Glomerular visceral epithelial cell (primary cell): ENCODE results near the gene PPFIBP2.
A peak's percentile ranks its signal among the peaks of the same experiment; 100 is the strongest.

Experiments
- DNase-seq: peaks from one replicate; pipeline ENCODE4 v3.0.0-alpha.2; 2016; ENCODE audit errors: extremely low spot score

Gene PPFIBP2

GRCh38 chr11:7513234-7514098 lies at the start of gene PPFIBP2:
TSS of gene PPFIBP2 (plus strand) at chr11:7513999. CDS start at chr11:7549476, 35,477 bp downstream.
- DNase-seq, result peak; percentile 8

- DNase-seq, result no peak
These were observed 46.1 kb upstream of the PPFIBP2 start for GRCh38 chr11:7467652-7468051.

- DNase-seq, result no peak
These were observed 44.4 kb upstream of the PPFIBP2 start for GRCh38 chr11:7469351-7469865.

- DNase-seq, result no peak
These were observed 42.7 kb upstream of the PPFIBP2 start for GRCh38 chr11:7471071-7471470.

GRCh38 chr11:7473717-7474116 lies 40.1 kb upstream of the PPFIBP2 start:
- no peak for DNase-seq

- no peak for DNase-seq
These were observed 33.7 kb upstream of the PPFIBP2 start for GRCh38 chr11:7480113-7480512.

- DNase-seq, result no peak
These were observed 29.7 kb upstream of the PPFIBP2 start for GRCh38 chr11:7484131-7484530.

GRCh38 chr11:7484645-7485044 lies 29.2 kb upstream of the PPFIBP2 start:
- no peak for DNase-seq

GRCh38 chr11:7485186-7486097 lies 28.4 kb upstream of the PPFIBP2 start, which contains the start of gene OLFML1:
TSS of gene OLFML1 (plus strand) at chr11:7485506. CDS start at chr11:7485876, 370 bp downstream.
- DNase-seq, result no peak

GRCh38 chr11:7486098-7486780 lies 27.6 kb upstream of the PPFIBP2 start:
- DNase-seq, result no peak

GRCh38 chr11:7486781-7487140 lies 27.0 kb upstream of the PPFIBP2 start:
- no peak for DNase-seq

- no peak for DNase-seq
These were observed 26.4 kb upstream of the PPFIBP2 start for GRCh38 chr11:7487360-7487759.

GRCh38 chr11:7488681-7489080 lies 25.1 kb upstream of the PPFIBP2 start:
- DNase-seq, result no peak

GRCh38 chr11:7489376-7489775 lies 24.4 kb upstream of the PPFIBP2 start:
- no peak for DNase-seq

- DNase-seq, result no peak
These were observed 23.7 kb upstream of the PPFIBP2 start for GRCh38 chr11:7490054-7490453.

- no peak for DNase-seq
These were observed 23.3 kb upstream of the PPFIBP2 start for GRCh38 chr11:7490535-7490934.

- no peak for DNase-seq
These were observed 21.5 kb upstream of the PPFIBP2 start for GRCh38 chr11:7492253-7492652.

- no peak for DNase-seq
These were observed 20.1 kb upstream of the PPFIBP2 start for GRCh38 chr11:7493670-7494069.

GRCh38 chr11:7494086-7494745 lies 19.6 kb upstream of the PPFIBP2 start:
- no peak for DNase-seq

- DNase-seq, result no peak
These were observed 17.8 kb upstream of the PPFIBP2 start for GRCh38 chr11:7495882-7496551.

- DNase-seq, result no peak
These were observed 15.6 kb upstream of the PPFIBP2 start for GRCh38 chr11:7498193-7498592.
